Measurements from ENCODE around the gene CALCOCO1. TPM values are rescaled to one million over a fixed set of nuclear protein-coding genes. Genes with fewer than 3 reads are reported as not detected.

Gene CALCOCO1
- total RNA-seq, 1 donor from 2014 or later: 35.3 TPM

- FAIRE-seq: no peak
- Histone ChIP-seq H3K4me3 (ENCODE audit: low read depth, low read length) (no peak overlapping the region), H3K27me3 (ENCODE audit: control insufficient read depth, insufficient read depth, low read length) (peaks cover 45% of the 10 kb centered on the region), H3K36me3 (ENCODE audit: control insufficient read depth, insufficient read depth, low read length) (no peaks in the 10 kb centered on the region)
- TF ChIP-seq, protein P1, sequence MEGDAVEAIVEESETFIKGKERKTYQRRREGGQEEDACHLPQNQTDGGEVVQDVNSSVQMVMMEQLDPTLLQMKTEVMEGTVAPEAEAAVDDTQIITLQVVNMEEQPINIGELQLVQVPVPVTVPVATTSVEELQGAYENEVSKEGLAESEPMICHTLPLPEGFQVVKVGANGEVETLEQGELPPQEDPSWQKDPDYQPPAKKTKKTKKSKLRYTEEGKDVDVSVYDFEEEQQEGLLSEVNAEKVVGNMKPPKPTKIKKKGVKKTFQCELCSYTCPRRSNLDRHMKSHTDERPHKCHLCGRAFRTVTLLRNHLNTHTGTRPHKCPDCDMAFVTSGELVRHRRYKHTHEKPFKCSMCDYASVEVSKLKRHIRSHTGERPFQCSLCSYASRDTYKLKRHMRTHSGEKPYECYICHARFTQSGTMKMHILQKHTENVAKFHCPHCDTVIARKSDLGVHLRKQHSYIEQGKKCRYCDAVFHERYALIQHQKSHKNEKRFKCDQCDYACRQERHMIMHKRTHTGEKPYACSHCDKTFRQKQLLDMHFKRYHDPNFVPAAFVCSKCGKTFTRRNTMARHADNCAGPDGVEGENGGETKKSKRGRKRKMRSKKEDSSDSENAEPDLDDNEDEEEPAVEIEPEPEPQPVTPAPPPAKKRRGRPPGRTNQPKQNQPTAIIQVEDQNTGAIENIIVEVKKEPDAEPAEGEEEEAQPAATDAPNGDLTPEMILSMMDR (IDR thresholded peaks at IDR 0.05; ENCODE audit: insufficient read depth, low read length, severe bottlenecking): no peak
- DNase-seq (ENCODE audit: low read depth): no peak
Observed at GRCh38 chr12:53739214-53740129, 12.2 kb upstream of the CALCOCO1 start.

DNA sequence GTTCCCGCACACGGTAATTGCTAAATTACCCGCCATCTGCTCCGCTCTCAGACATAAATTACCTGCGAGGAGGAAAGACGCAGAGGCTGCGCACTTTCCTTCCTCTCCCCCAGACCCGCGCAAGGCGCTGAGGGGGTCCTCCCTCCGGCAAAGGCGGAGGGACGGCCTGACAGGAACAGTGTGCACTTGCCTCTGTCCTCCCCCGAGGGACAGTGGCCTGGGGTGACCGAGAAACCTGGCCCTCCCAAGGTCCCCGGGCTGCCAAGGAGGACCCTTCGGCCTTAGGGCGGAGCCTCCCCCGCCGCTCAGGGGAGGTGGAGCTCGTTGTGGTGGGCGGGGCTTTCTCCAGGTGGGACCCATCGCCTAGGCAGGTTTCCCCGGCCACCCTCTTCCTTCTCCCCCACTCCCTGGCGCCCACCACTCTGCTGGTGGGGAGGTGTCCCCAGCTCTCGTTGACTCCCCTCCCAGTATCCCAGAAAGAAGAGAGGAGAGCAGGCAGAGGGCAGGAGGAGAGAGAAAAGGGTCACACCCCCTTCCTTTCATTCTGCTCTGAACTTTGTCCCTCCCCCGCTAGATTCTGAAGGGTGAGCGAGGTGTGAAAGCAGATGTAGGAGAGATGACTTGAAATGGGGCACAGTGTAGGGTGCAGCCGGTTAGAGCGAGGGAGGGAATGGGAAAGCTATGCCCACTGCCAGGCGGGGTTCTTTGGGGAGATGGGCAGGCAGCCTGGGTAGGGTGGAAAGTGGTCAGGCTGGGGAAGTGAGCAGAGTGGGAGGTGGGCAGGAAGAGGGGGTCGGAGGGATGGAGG is 11.4 kb upstream of the CALCOCO1 start:
- TF ChIP-seq, protein P1 (IDR thresholded peaks at IDR 0.05; ENCODE audit: insufficient read depth, low read length, severe bottlenecking): no peak
- no peaks in the 10 kb centered on the region for H3K36me3 ChIP-seq (ENCODE audit: control insufficient read depth, insufficient read depth, low read length)
- H3K27me3 ChIP-seq (ENCODE audit: control insufficient read depth, insufficient read depth, low read length): peaks cover 40% of the 10 kb centered on the region
- H3K4me3 ChIP-seq (ENCODE audit: low read depth, low read length): no peak overlapping the region
- FAIRE-seq (no peak), DNase-seq (ENCODE audit: low read depth) (no peak)

- H3K36me3 ChIP-seq (ENCODE audit: control insufficient read depth, insufficient read depth, low read length): no peaks in the 10 kb centered on the region
- H3K4me3 ChIP-seq (ENCODE audit: low read depth, low read length): no peak overlapping the region
- TF ChIP-seq, protein P1 (IDR thresholded peaks at IDR 0.05; ENCODE audit: insufficient read depth, low read length, severe bottlenecking): no peak
- DNase-seq (ENCODE audit: low read depth) (no peak), FAIRE-seq (no peak)
- H3K27me3 ChIP-seq (ENCODE audit: control insufficient read depth, insufficient read depth, low read length): peaks cover 40% of the 10 kb centered on the region
Observed at GRCh38 chr12:53737951-53738405, 10.7 kb upstream of the CALCOCO1 start.

- TF ChIP-seq, protein P1 (IDR thresholded peaks at IDR 0.05; ENCODE audit: insufficient read depth, low read length, severe bottlenecking): no peak
- Histone ChIP-seq H3K4me3 (ENCODE audit: low read depth, low read length) (no peak overlapping the region), H3K36me3 (ENCODE audit: control insufficient read depth, insufficient read depth, low read length) (no peaks in the 10 kb centered on the region), H3K27me3 (ENCODE audit: control insufficient read depth, insufficient read depth, low read length) (peaks cover 40% of the 10 kb centered on the region)
- FAIRE-seq: no peak
- no peak for DNase-seq (ENCODE audit: low read depth)
Observed at GRCh38 chr12:53737093-53737808, 10.0 kb upstream of the CALCOCO1 start.

DNA sequence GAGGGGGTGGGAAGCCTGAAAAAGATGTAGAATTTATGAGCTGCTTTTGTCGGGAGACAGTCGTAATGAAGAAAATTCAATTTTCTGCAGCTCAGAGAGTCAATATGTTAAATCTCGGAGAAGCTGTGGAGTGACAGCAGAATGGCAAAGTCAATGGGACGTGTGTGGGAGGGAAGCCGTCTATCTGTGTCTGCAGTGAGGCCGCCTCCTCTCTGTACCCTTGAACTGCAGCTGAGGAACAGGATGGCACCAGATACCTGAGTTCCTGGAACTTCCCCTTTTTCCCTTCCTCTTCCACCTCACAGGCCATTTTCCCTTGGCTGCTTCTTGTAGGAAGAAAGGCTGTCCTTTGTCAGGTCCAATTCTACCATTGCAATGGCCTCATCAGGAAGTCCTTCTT is 9.3 kb upstream of the CALCOCO1 start:
- Histone ChIP-seq H3K36me3 (ENCODE audit: control insufficient read depth, insufficient read depth, low read length) (no peaks in the 10 kb centered on the region), H3K27me3 (ENCODE audit: control insufficient read depth, insufficient read depth, low read length) (peaks cover 40% of the 10 kb centered on the region), H3K4me3 (ENCODE audit: low read depth, low read length) (no peak overlapping the region)
- TF ChIP-seq, protein P1 (IDR thresholded peaks at IDR 0.05; ENCODE audit: insufficient read depth, low read length, severe bottlenecking): no peak
- DNase-seq (ENCODE audit: low read depth) (no peak), FAIRE-seq (no peak)
